SK-N-MC (cell line): Measurements from ENCODE around the gene SLC25A36.

ENCODE experiments used
- EZH2 ChIP-seq: fragments of 200-600 bp; sonication (generic); IDR thresholded peaks from one replicate; pipeline ENCODE4 v1.6.1; 2017; ENCODE audit warnings: antibody characterized with exemption
- FOXP2 ChIP-seq: optimal IDR thresholded peaks from 2 replicates; pipeline ENCODE3; 2011; ENCODE audit warnings: mild to moderate bottlenecking, moderate library complexity; ENCODE audit not compliant: insufficient read depth; ENCODE audit errors: extremely low read length, control extremely low read depth
- POLR2AphosphoS5 ChIP-seq: IDR thresholded peaks from 2 replicates; pipeline ENCODE4 v1.6.1; 2012; ENCODE audit warnings: mild to moderate bottlenecking, low read depth, low read length, borderline replicate concordance

- TF ChIP-seq POLR2AphosphoS5 (no peak), FOXP2 (no peak), EZH2 (no peak)
Observed at GRCh38 chr3:141012571-141012970, 70.9 kb downstream of the SLC25A36 start.
